HEK293T (cell line): ENCODE results near the gene SPDEF.

Experiments
- CTCF ChIA-PET: fragments of 350-600 bp; formaldehyde crosslinking; extraction: SDS; loops from one replicate; lab custom pipeline; 2021; ENCODE audit warnings: antibody characterized with exemption, inconsistent platforms; lab: Yijun Ruan, JAX
- POLR2A ChIA-PET: fragments of 350-600 bp; formaldehyde crosslinking; extraction: SDS; loops from one replicate; lab custom pipeline; 2020; ENCODE audit warnings: antibody characterized with exemption, inconsistent platforms; lab: Yijun Ruan, JAX
- DNase-seq: peaks from one replicate; pipeline ENCODE4 v3.0.0; 2012; ENCODE audit warnings: mixed read lengths; ENCODE audit errors: extremely low spot score
- ARNT ChIP-seq: fragments of 450-650 bp; IDR thresholded peaks from 2 replicates; pipeline ENCODE4 v1.6.1; 2017; ENCODE audit warnings: mild to moderate bottlenecking
- BHLHE40 ChIP-seq: fragments of 450-650 bp; IDR thresholded peaks from 2 replicates; pipeline ENCODE4 v1.6.1; 2016; ENCODE audit warnings: mild to moderate bottlenecking, moderate library complexity, borderline replicate concordance
- CTBP1 ChIP-seq: fragments of 450-650 bp; IDR thresholded peaks from 2 replicates; pipeline ENCODE4 v1.6.1; 2016; ENCODE audit warnings: borderline replicate concordance
- ELF4 ChIP-seq: fragments of 450-650 bp; IDR thresholded peaks from 2 replicates; pipeline ENCODE4 v1.6.1; 2017; ENCODE audit warnings: antibody characterized with exemption
- FOXA1 ChIP-seq: fragments of 450-650 bp; IDR thresholded peaks from 2 replicates; pipeline ENCODE4 v1.6.1; 2016; ENCODE audit warnings: mild to moderate bottlenecking
- FOXK2 ChIP-seq: fragments of 450-650 bp; IDR thresholded peaks from 2 replicates; pipeline ENCODE4 v1.6.1; 2016; ENCODE audit warnings: mild to moderate bottlenecking
- FOXM1 ChIP-seq: fragments of 450-650 bp; IDR thresholded peaks from 2 replicates; pipeline ENCODE4 v1.6.1; 2017; ENCODE audit warnings: mild to moderate bottlenecking, borderline replicate concordance
- HDGF ChIP-seq: fragments of 450-650 bp; IDR thresholded peaks from 2 replicates; pipeline ENCODE4 v1.6.1; 2017; ENCODE audit warnings: antibody characterized with exemption, borderline replicate concordance
- L3MBTL2 ChIP-seq: fragments of 450-650 bp; conservative IDR thresholded peaks from 2 replicates; pipeline ENCODE4 v1.6.1; 2016; ENCODE audit warnings: mild to moderate bottlenecking
- LEF1 ChIP-seq: fragments of 450-650 bp; IDR thresholded peaks from 2 replicates; pipeline ENCODE4 v1.6.1; 2017; ENCODE audit warnings: mild to moderate bottlenecking, borderline replicate concordance
- NFRKB ChIP-seq: fragments of 450-650 bp; IDR thresholded peaks from 2 replicates; pipeline ENCODE4 v1.6.1; 2016; ENCODE audit warnings: mild to moderate bottlenecking, moderate library complexity
- PKNOX1 ChIP-seq: fragments of 450-650 bp; IDR thresholded peaks from 2 replicates; pipeline ENCODE4 v1.6.1; 2016
- SP1 ChIP-seq: fragments of 450-650 bp; IDR thresholded peaks from 2 replicates; pipeline ENCODE4 v1.6.1; 2017
- SUZ12 ChIP-seq: fragments of 450-650 bp; IDR thresholded peaks from 2 replicates; pipeline ENCODE4 v1.6.1; 2016; ENCODE audit warnings: mild to moderate bottlenecking
- TARDBP ChIP-seq: fragments of 450-650 bp; IDR thresholded peaks from 2 replicates; pipeline ENCODE4 v1.6.1; 2016
- ZNF384 ChIP-seq: fragments of 450-650 bp; IDR thresholded peaks from 2 replicates; pipeline ENCODE4 v1.6.1; 2016

SPDEF gene

GRCh38 chr6:34585108-34585507 lies 29.0 kb upstream of the SPDEF start:
- ChIA-PET POLR2A (no interaction called here), CTCF (interaction anchor here (0.6 kb wide), 1 partner anchor 181 kb away, joined by 4 read pairs; no protein-coding TSS in a partner anchor)
- TF ChIP-seq CTBP1 (no peak), FOXM1 (no peak), ELF4 (no peak), L3MBTL2 (no peak), FOXK2 (no peak), SP1 (no peak)

GRCh38 chr6:34584694-34585093 lies 28.6 kb upstream of the SPDEF start:
- no peak for DNase-seq
- ChIA-PET POLR2A (no interaction called here), CTCF (interaction anchor here (0.6 kb wide), 1 partner anchor 181 kb away, joined by 4 read pairs; no protein-coding TSS in a partner anchor)
- no peak for TF ChIP-seq ARNT
- no peak for TF ChIP-seq ZNF384
- TF ChIP-seq FOXA1 = no peak
- no peak for TF ChIP-seq ELF4
- no peak for TF ChIP-seq FOXK2

More at GRCh38 chr6:34585108-34585507, 29.0 kb upstream of the SPDEF start:
- no peak for DNase-seq

GRCh38 chr6:34583861-34584604 lies 27.9 kb upstream of the SPDEF start:
- no peak for DNase-seq
- TF ChIP-seq ELF4 (no peak), L3MBTL2 (no peak), TARDBP (no peak), SP1 (no peak), LEF1 (no peak), ARNT (no peak), BHLHE40 (no peak), PKNOX1 (no peak), CTBP1 (no peak), FOXM1 (no peak)
- POLR2A ChIA-PET = no interaction called here
- CTCF ChIA-PET = no interaction called here

GRCh38 chr6:34583461-34583860 lies 27.3 kb upstream of the SPDEF start:
- CTCF ChIA-PET = no interaction called here
- no peak for DNase-seq
- POLR2A ChIA-PET = no interaction called here
- no peak for TF ChIP-seq ZNF384
- TF ChIP-seq BHLHE40 = no peak
- TF ChIP-seq FOXA1 = no peak
- no peak for TF ChIP-seq ARNT
- no peak for TF ChIP-seq HDGF
- TF ChIP-seq FOXK2 = no peak
- TF ChIP-seq NFRKB = no peak

GRCh38 chr6:34581561-34581920 lies 25.4 kb upstream of the SPDEF start:
- ChIA-PET CTCF (no interaction called here), POLR2A (no interaction called here)
- TF ChIP-seq TARDBP (no peak), HDGF (no peak), PKNOX1 (no peak), BHLHE40 (no peak), L3MBTL2 (no peak), FOXK2 (no peak), SP1 (no peak), ZNF384 (no peak), FOXA1 (no peak), FOXM1 (no peak), SUZ12 (no peak), NFRKB (no peak), ELF4 (no peak)
- DNase-seq = no peak

GRCh38 chr6:34580707-34581560 lies 24.8 kb upstream of the SPDEF start:
- ChIA-PET POLR2A (no interaction called here), CTCF (interaction anchor here (1.3 kb wide), 1 partner anchor 13 kb away, joined by 4 read pairs; no protein-coding TSS in a partner anchor)
- TF ChIP-seq SUZ12 (no peak), FOXK2 (no peak), NFRKB (no peak), ELF4 (no peak), PKNOX1 (no peak)
- no peak for DNase-seq
